Activated naive CD8-positive, alpha-beta T cell (primary cell): Measurements from ENCODE around the gene TMTC4.
A peak's percentile ranks its signal among the peaks of the same experiment; 100 is the strongest.
"Not testable (repeated sequence)": the region's sequence is repeated elsewhere in the genome, so short reads cannot be mapped to it uniquely, and the experiment has no call there.

Source experiments
- H3K27ac Mint-ChIP-seq: one replicate; pipeline ENCODE4 v1.8.0; 2021; ENCODE audit warnings: mixed read lengths
- H3K27me3 Mint-ChIP-seq: one replicate; pipeline ENCODE4 v1.8.0; 2021; ENCODE audit warnings: mixed read lengths
- H3K36me3 Mint-ChIP-seq: one replicate; pipeline ENCODE4 v1.8.0; 2021; ENCODE audit warnings: mixed read lengths
- H3K4me1 Mint-ChIP-seq: one replicate; pipeline ENCODE4 v1.8.0; 2021; ENCODE audit warnings: low read depth, mixed read lengths
- H3K4me3 Mint-ChIP-seq: one replicate; pipeline ENCODE4 v1.8.0; 2021; ENCODE audit warnings: mild to moderate bottlenecking, mixed read lengths
- H3K9me3 Mint-ChIP-seq: one replicate; pipeline ENCODE4 v1.8.0; 2021; ENCODE audit warnings: low read depth, mixed read lengths

Gene TMTC4

GRCh38 chr13:100596516-100596915 lies 78.1 kb downstream of the TMTC4 start:
- Mint-ChIP-seq H3K4me3 (no peak overlapping the region), H3K36me3 (no peaks in the 10 kb centered on the region), H3K27me3 (no peaks in the 10 kb centered on the region), H3K27ac (no peak overlapping the region), H3K4me1 (no peaks in the 10 kb centered on the region), H3K9me3 (no peaks in the 10 kb centered on the region)

DNA sequence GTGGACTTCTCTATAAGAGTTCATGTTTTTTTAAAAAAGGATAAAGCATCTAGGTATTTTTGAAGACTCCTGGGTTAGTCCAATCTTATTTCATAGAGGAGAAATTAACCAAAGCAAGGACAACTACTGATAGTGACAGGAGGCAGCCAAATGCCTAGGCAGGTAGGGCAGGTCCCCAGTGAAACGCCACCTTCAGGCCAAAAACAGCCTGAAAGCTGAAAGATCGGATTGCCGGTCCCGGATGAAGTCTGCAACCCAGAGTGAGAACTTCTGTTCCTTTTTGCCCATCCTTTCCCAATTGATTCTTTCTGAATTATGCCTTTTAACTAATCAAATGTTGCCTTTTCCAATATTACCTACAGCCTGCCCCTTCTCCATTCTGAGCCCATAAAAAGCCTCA lies 79.9 kb downstream of the TMTC4 start:
- H3K4me1 Mint-ChIP-seq = no peaks in the 10 kb centered on the region
- no peak overlapping the region for H3K27ac Mint-ChIP-seq
- H3K9me3 Mint-ChIP-seq = no peaks in the 10 kb centered on the region
- no peak overlapping the region for H3K4me3 Mint-ChIP-seq
- no peaks in the 10 kb centered on the region for H3K36me3 Mint-ChIP-seq
- no peaks in the 10 kb centered on the region for H3K27me3 Mint-ChIP-seq

DNA sequence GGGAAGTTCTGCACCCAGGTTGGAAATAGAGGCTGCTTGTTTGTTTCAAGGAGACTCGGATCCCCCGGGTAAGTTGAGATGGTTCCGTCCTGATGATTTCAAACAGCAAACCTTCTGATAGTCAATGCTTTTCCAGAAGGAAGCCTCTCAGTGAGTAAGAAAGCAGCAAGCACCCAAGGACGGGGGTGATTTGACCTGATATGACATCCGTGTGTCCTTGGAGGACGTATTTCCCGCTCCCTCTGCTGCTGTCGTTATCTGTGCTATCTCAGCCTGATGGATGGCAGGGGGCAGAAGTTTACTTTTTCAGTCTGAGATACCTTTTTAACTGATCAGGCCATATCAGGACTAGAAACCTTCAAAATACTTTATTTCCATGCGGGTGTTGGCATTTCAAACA lies 80.3 kb downstream of the TMTC4 start:
- Mint-ChIP-seq H3K36me3 (no peaks in the 10 kb centered on the region), H3K27ac (no peak overlapping the region), H3K9me3 (no peaks in the 10 kb centered on the region), H3K27me3 (no peaks in the 10 kb centered on the region), H3K4me1 (peaks cover 2% of the 10 kb centered on the region), H3K4me3 (no peak overlapping the region)

- Mint-ChIP-seq H3K9me3 (no peaks in the 10 kb centered on the region), H3K4me3 (peak overlapping the region; percentile 87), H3K27me3 (no peaks in the 10 kb centered on the region), H3K4me1 (peaks cover 42% of the 10 kb centered on the region), H3K27ac (peak overlapping the region; percentile 89), H3K36me3 (no peaks in the 10 kb centered on the region)
These were observed 85.3 kb downstream of the TMTC4 start for GRCh38 chr13:100589178-100589725.

GRCh38 chr13:100588331-100589177 lies 86.0 kb downstream of the TMTC4 start, which contains the start of gene GGACT:
TSS of gene GGACT (minus strand) at chr13:100588789. CDS start at chr13:100532591, 56,198 bp downstream.
- H3K4me1 Mint-ChIP-seq = peaks cover 49% of the 10 kb centered on the region
- H3K9me3 Mint-ChIP-seq = no peaks in the 10 kb centered on the region
- H3K4me3 Mint-ChIP-seq = peak within 1 kb of the TSS; percentile 87
- no peaks in the 10 kb centered on the region for H3K36me3 Mint-ChIP-seq
- H3K27ac Mint-ChIP-seq = peak within 1 kb of the TSS; percentile 89
- no peaks in the 10 kb centered on the region for H3K27me3 Mint-ChIP-seq

- Mint-ChIP-seq H3K36me3 (no peaks in the 10 kb centered on the region), H3K4me1 (peaks cover 73% of the 10 kb centered on the region), H3K27ac (peak overlapping the region; percentile 77), H3K27me3 (no peaks in the 10 kb centered on the region), H3K4me3 (peak overlapping the region; percentile 17), H3K9me3 (no peaks in the 10 kb centered on the region)
These were observed 89.7 kb downstream of the TMTC4 start for GRCh38 chr13:100584896-100585295.

- no peaks in the 10 kb centered on the region for H3K27me3 Mint-ChIP-seq
- no peaks in the 10 kb centered on the region for H3K9me3 Mint-ChIP-seq
- H3K4me3 Mint-ChIP-seq = no peak overlapping the region
- H3K36me3 Mint-ChIP-seq = peaks cover under 1% of the 10 kb centered on the region
- H3K4me1 Mint-ChIP-seq = peaks cover 49% of the 10 kb centered on the region
- peak overlapping the region; percentile 30 for H3K27ac Mint-ChIP-seq
These were observed 93.1 kb downstream of the TMTC4 start for GRCh38 chr13:100581504-100581903.

- peaks cover 2% of the 10 kb centered on the region for H3K36me3 Mint-ChIP-seq
These were observed 93.6 kb downstream of the TMTC4 start for GRCh38 chr13:100581030-100581429.

GRCh38 chr13:100580045-100580444 lies 94.5 kb downstream of the TMTC4 start:
- Mint-ChIP-seq H3K27me3 (no peaks in the 10 kb centered on the region), H3K9me3 (no peaks in the 10 kb centered on the region), H3K4me3 (no peak overlapping the region), H3K4me1 (peaks cover 41% of the 10 kb centered on the region), H3K36me3 (peaks cover 3% of the 10 kb centered on the region), H3K27ac (no peak overlapping the region)

More at GRCh38 chr13:100581030-100581429, 93.6 kb downstream of the TMTC4 start:
- no peaks in the 10 kb centered on the region for H3K9me3 Mint-ChIP-seq
- no peak overlapping the region for H3K27ac Mint-ChIP-seq
- H3K4me1 Mint-ChIP-seq = peaks cover 47% of the 10 kb centered on the region
- H3K4me3 Mint-ChIP-seq = no peak overlapping the region
- H3K27me3 Mint-ChIP-seq = no peaks in the 10 kb centered on the region

GRCh38 chr13:100577239-100577638 lies 97.4 kb downstream of the TMTC4 start:
- not testable (repeated sequence) for H3K4me3 Mint-ChIP-seq, H3K36me3 Mint-ChIP-seq, H3K9me3 Mint-ChIP-seq, H3K27ac Mint-ChIP-seq, H3K27me3 Mint-ChIP-seq
- H3K4me1 Mint-ChIP-seq = peaks cover 30% of the 10 kb centered on the region

GRCh38 chr13:100573121-100573520 lies 101.5 kb downstream of the TMTC4 start:
- peaks cover 4% of the 10 kb centered on the region for H3K36me3 Mint-ChIP-seq
- no peak overlapping the region for H3K4me3 Mint-ChIP-seq
- no peak overlapping the region for H3K27ac Mint-ChIP-seq
- no peaks in the 10 kb centered on the region for H3K9me3 Mint-ChIP-seq
- H3K4me1 Mint-ChIP-seq = peaks cover 13% of the 10 kb centered on the region
- no peaks in the 10 kb centered on the region for H3K27me3 Mint-ChIP-seq

DNA sequence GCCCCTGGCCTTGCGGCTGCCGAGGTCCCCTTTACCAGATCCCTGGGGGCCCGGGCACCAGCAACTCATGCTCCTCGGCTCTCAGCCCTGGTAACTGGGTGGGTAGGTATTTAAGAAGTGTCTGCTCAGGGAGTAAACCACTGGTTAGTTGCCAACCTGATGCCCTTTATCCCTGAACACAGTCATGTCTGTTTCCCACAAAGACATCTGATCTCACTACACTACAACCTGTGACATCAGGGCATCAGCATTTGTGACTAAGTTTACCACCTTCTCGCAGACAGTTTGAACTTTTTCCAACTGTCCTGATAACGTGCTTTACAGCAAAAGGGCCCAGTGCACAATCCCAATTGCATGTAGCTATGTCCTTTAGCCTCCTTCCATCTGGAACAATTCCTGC lies 108.1 kb downstream of the TMTC4 start:
- Mint-ChIP-seq H3K27ac (no peak overlapping the region), H3K36me3 (peaks cover 19% of the 10 kb centered on the region), H3K4me1 (peaks cover 1% of the 10 kb centered on the region), H3K4me3 (no peak overlapping the region), H3K9me3 (no peaks in the 10 kb centered on the region), H3K27me3 (no peaks in the 10 kb centered on the region)

GRCh38 chr13:100565286-100565685 lies 109.3 kb downstream of the TMTC4 start:
- Mint-ChIP-seq H3K4me3 (no peak overlapping the region), H3K27ac (no peak overlapping the region), H3K27me3 (no peaks in the 10 kb centered on the region), H3K36me3 (peaks cover 19% of the 10 kb centered on the region), H3K4me1 (peaks cover 1% of the 10 kb centered on the region), H3K9me3 (no peaks in the 10 kb centered on the region)

GRCh38 chr13:100564444-100565223 lies 110.0 kb downstream of the TMTC4 start:
- H3K4me1 Mint-ChIP-seq = peaks cover 1% of the 10 kb centered on the region
- no peaks in the 10 kb centered on the region for H3K27me3 Mint-ChIP-seq
- H3K4me3 Mint-ChIP-seq = no peak overlapping the region
- peaks cover 19% of the 10 kb centered on the region for H3K36me3 Mint-ChIP-seq
- no peak overlapping the region for H3K27ac Mint-ChIP-seq
- no peaks in the 10 kb centered on the region for H3K9me3 Mint-ChIP-seq

DNA sequence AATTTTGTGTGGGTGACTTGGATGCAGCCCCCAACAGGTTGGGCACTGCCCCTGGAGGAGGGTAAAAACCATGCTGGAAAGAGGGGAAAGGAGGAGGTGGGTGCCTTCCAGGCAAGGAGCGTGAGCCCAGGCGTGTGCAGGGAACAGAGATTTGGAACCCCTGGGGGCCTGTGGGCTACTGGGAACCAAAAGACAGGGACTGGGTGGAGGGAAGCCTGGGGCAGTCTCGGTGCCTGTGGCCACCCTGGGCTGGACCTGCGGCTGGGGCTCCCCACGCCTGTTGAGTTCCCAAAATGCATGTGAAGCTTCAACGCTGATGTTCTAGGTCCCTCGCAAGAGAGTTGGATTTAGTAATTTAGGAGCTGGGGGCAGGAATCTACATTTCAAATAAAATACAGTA lies 110.8 kb downstream of the TMTC4 start:
- no peaks in the 10 kb centered on the region for H3K9me3 Mint-ChIP-seq
- no peak overlapping the region for H3K27ac Mint-ChIP-seq
- H3K27me3 Mint-ChIP-seq = no peaks in the 10 kb centered on the region
- H3K4me1 Mint-ChIP-seq = peaks cover 1% of the 10 kb centered on the region
- H3K4me3 Mint-ChIP-seq = no peak overlapping the region
- H3K36me3 Mint-ChIP-seq = peaks cover 19% of the 10 kb centered on the region
